SJSA1 (cell line): ENCODE results near the gene CACNA1S. TPM values are rescaled to one million over a fixed set of nuclear protein-coding genes. Genes with fewer than 3 reads are reported as not detected.

ENCODE experiments used
- DNase-seq, 2 experiments: peaks; one replicate each; pipeline ENCODE4 v3.0.0-alpha.2; 2015 to 2020; ENCODE audit warnings: low spot score in 2 of 2, low read depth in 1 of 2
- H3K27ac ChIP-seq: fragments of 250-450 bp; sonication (Bioruptor Pico); 2 replicates; pipeline ENCODE4 v1.5.1; 2020; ENCODE audit warnings: mild to moderate bottlenecking, moderate library complexity
- H3K27me3 ChIP-seq: fragments of 250-450 bp; sonication (Bioruptor Pico); replicated peaks from 2 replicates; pipeline ENCODE4 v1.5.1; 2020; ENCODE audit warnings: mild to moderate bottlenecking, moderate library complexity
- H3K36me3 ChIP-seq: fragments of 250-450 bp; sonication (Bioruptor Pico); 2 replicates; pipeline ENCODE4 v1.5.1; 2020; ENCODE audit warnings: mild to moderate bottlenecking
- H3K4me1 ChIP-seq: fragments of 250-450 bp; sonication (Bioruptor Pico); replicated peaks from 2 replicates; pipeline ENCODE4 v1.6.1; 2021; ENCODE audit warnings: mild to moderate bottlenecking
- H3K4me3 ChIP-seq: fragments of 250-450 bp; sonication (Bioruptor Pico); 2 replicates; pipeline ENCODE4 v1.5.1; 2020; ENCODE audit warnings: mild to moderate bottlenecking
- H3K9me3 ChIP-seq: fragments of 250-450 bp; sonication (Bioruptor Pico); replicated peaks from 2 replicates; pipeline ENCODE4 v1.5.1; 2020; ENCODE audit warnings: mild to moderate bottlenecking
- total RNA-seq: library from RNA; depleted of rRNA; stranded (reverse); fragments of >200 nt; shearing (Covaris generic); gene quantifications from 2 replicates; pipeline ENCODE4 v1.2.3, GENCODE V29; 2014

CACNA1S gene
- total RNA-seq, 1 experiment from 2014 or later: not detected

- H3K27me3 ChIP-seq: 0 out of 2 replicates have a peak, but pooled peaks cover 6% of the 10 kb centered on the region
These were observed 42.6 kb downstream of the CACNA1S start for GRCh38 chr1:201069636-201070035.

GRCh38 chr1:201068976-201069375 is 43.2 kb downstream of the CACNA1S start:
- no peak overlapping the region for H3K4me3 ChIP-seq
- H3K27me3 ChIP-seq: 0 out of 2 replicates have a peak, but pooled peaks cover 6% of the 10 kb centered on the region
- H3K4me1 ChIP-seq: peaks cover 11% of the 10 kb centered on the region
- H3K36me3 ChIP-seq: no peaks in the 10 kb centered on the region
- no peak overlapping the region for H3K27ac ChIP-seq
- H3K9me3 ChIP-seq: no peaks in the 10 kb centered on the region
- no peak for DNase-seq

More at GRCh38 chr1:201069636-201070035, 42.6 kb downstream of the CACNA1S start:
- no peak for DNase-seq
- no peak overlapping the region for H3K4me3 ChIP-seq
- no peaks in the 10 kb centered on the region for H3K36me3 ChIP-seq
- H3K27ac ChIP-seq: no peak overlapping the region
- no peaks in the 10 kb centered on the region for H3K9me3 ChIP-seq
- H3K4me1 ChIP-seq: peaks cover 11% of the 10 kb centered on the region

GRCh38 chr1:201066986-201067385 is 45.2 kb downstream of the CACNA1S start:
- Histone ChIP-seq H3K4me1 (peaks cover 3% of the 10 kb centered on the region; the same call in 1 of the 2 replicates), H3K36me3 (no peaks in the 10 kb centered on the region), H3K27me3 (0 out of 2 replicates have a peak, but pooled peaks cover 6% of the 10 kb centered on the region), H3K4me3 (no peak overlapping the region), H3K9me3 (no peaks in the 10 kb centered on the region), H3K27ac (no peak overlapping the region)
- DNase-seq: no peak

GRCh38 chr1:201065686-201066085 is 46.5 kb downstream of the CACNA1S start:
- H3K27me3 ChIP-seq: 0 out of 2 replicates have a peak, but pooled peaks cover 6% of the 10 kb centered on the region
- no peak for DNase-seq
- H3K4me3 ChIP-seq: no peak overlapping the region
- H3K9me3 ChIP-seq: no peaks in the 10 kb centered on the region
- H3K36me3 ChIP-seq: no peaks in the 10 kb centered on the region
- no peaks in the 10 kb centered on the region for H3K4me1 ChIP-seq
- no peak overlapping the region for H3K27ac ChIP-seq

DNA sequence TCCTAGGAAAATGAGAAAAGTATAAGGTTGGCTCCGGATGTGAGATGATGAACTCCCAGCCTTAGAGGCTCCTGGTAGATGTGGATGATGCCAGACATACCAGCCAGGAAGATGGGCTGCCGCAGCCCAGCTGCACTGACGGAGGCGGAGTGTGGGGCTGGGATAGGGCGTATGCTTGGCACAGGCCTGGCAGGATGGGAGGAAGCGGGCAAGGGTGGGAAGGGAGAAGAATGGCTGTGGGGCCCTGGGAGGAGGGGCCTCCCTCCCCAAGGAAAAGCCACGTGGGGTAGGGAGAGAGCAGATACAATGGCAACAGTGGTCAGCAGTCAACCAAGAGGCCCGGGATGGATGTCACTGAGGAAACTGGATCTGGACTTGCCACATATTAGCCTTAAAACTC is 47.4 kb downstream of the CACNA1S start:
- 0 out of 2 replicates have a peak, but pooled peaks cover 6% of the 10 kb centered on the region for H3K27me3 ChIP-seq
- no peaks in the 10 kb centered on the region for H3K4me1 ChIP-seq
- DNase-seq: no peak
- H3K9me3 ChIP-seq: no peaks in the 10 kb centered on the region
- H3K4me3 ChIP-seq: no peak overlapping the region
- H3K36me3 ChIP-seq: no peaks in the 10 kb centered on the region
- H3K27ac ChIP-seq: no peak overlapping the region

GRCh38 chr1:201063145-201063544 is 49.1 kb downstream of the CACNA1S start:
- Histone ChIP-seq H3K9me3 (no peaks in the 10 kb centered on the region), H3K4me3 (no peak overlapping the region), H3K4me1 (no peaks in the 10 kb centered on the region), H3K27me3 (0 out of 2 replicates have a peak, but pooled peaks cover 6% of the 10 kb centered on the region), H3K27ac (no peak overlapping the region), H3K36me3 (no peaks in the 10 kb centered on the region)
- no peak for DNase-seq

- Histone ChIP-seq H3K27ac (no peak overlapping the region), H3K4me3 (no peak overlapping the region), H3K27me3 (0 out of 2 replicates have a peak, but pooled peaks cover 6% of the 10 kb centered on the region), H3K4me1 (no peaks in the 10 kb centered on the region), H3K36me3 (no peaks in the 10 kb centered on the region), H3K9me3 (no peaks in the 10 kb centered on the region)
- no peak for DNase-seq
These were observed 49.6 kb downstream of the CACNA1S start for GRCh38 chr1:201062511-201063091.

DNA sequence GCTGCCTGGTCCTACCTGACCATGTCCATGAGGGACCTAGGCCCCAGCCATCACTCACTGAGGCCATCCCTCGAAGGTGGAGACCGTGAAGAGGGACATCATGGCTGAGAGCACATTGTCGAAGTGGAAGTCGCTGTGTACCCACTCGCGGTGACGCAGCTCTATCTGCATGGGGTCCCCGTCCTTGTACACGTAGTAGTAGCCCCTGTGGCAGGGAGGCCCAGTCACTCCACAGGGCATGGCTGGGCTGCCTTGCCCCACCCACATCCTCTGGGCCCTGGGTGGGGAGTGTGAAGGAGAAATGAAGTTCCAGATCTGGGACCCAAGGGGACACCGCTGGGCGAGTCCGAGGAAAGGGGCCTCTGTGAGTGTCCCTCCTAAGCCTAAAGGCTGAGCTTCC is 50.3 kb downstream of the CACNA1S start:
- Histone ChIP-seq H3K4me3 (no peak overlapping the region), H3K27me3 (0 out of 2 replicates have a peak, but pooled peaks cover 6% of the 10 kb centered on the region), H3K4me1 (no peaks in the 10 kb centered on the region), H3K36me3 (no peaks in the 10 kb centered on the region), H3K9me3 (no peaks in the 10 kb centered on the region), H3K27ac (no peak overlapping the region)
- DNase-seq: no peak

- no peaks in the 10 kb centered on the region for H3K9me3 ChIP-seq
- no peak for DNase-seq
- H3K27ac ChIP-seq: no peak overlapping the region
- H3K27me3 ChIP-seq: 0 out of 2 replicates have a peak, but pooled peaks cover 6% of the 10 kb centered on the region
- H3K36me3 ChIP-seq: no peaks in the 10 kb centered on the region
- H3K4me3 ChIP-seq: no peak overlapping the region
- H3K4me1 ChIP-seq: peaks cover under 1% of the 10 kb centered on the region; the same call in 1 of the 2 replicates
These were observed 51.2 kb downstream of the CACNA1S start for GRCh38 chr1:201061049-201061448.

- no peak for DNase-seq
- no peaks in the 10 kb centered on the region for H3K9me3 ChIP-seq
- H3K4me3 ChIP-seq: no peak overlapping the region
- 0 out of 2 replicates have a peak, but pooled peaks cover 5% of the 10 kb centered on the region for H3K27me3 ChIP-seq
- peaks cover 5% of the 10 kb centered on the region; the same call in 1 of the 2 replicates for H3K4me1 ChIP-seq
- no peak overlapping the region for H3K27ac ChIP-seq
- H3K36me3 ChIP-seq: no peaks in the 10 kb centered on the region
These were observed 51.6 kb downstream of the CACNA1S start for GRCh38 chr1:201060586-201060985.

GRCh38 chr1:201059871-201060555 is 52.2 kb downstream of the CACNA1S start:
- Histone ChIP-seq H3K4me3 (no peak overlapping the region), H3K27me3 (no peaks in the 10 kb centered on the region), H3K36me3 (no peaks in the 10 kb centered on the region), H3K9me3 (no peaks in the 10 kb centered on the region), H3K27ac (no peak overlapping the region), H3K4me1 (peaks cover 6% of the 10 kb centered on the region; the same call in 1 of the 2 replicates)
- DNase-seq: no peak

- H3K27ac ChIP-seq: no peak overlapping the region
- no peak overlapping the region for H3K4me3 ChIP-seq
- no peaks in the 10 kb centered on the region for H3K36me3 ChIP-seq
- H3K27me3 ChIP-seq: no peaks in the 10 kb centered on the region
- H3K9me3 ChIP-seq: no peaks in the 10 kb centered on the region
- no peak for DNase-seq
- H3K4me1 ChIP-seq: peaks cover 6% of the 10 kb centered on the region; the same call in 1 of the 2 replicates
These were observed 52.8 kb downstream of the CACNA1S start for GRCh38 chr1:201059401-201059800.

- no peaks in the 10 kb centered on the region for H3K36me3 ChIP-seq
- no peak overlapping the region for H3K4me3 ChIP-seq
- peaks cover 6% of the 10 kb centered on the region; the same call in 1 of the 2 replicates for H3K4me1 ChIP-seq
- no peaks in the 10 kb centered on the region for H3K9me3 ChIP-seq
- H3K27me3 ChIP-seq: no peaks in the 10 kb centered on the region
- no peak overlapping the region for H3K27ac ChIP-seq
- DNase-seq: no peak
These were observed 58.1 kb downstream of the CACNA1S start for GRCh38 chr1:201054091-201054543.
